ENCODE results near the gene LGMN.

DNA sequence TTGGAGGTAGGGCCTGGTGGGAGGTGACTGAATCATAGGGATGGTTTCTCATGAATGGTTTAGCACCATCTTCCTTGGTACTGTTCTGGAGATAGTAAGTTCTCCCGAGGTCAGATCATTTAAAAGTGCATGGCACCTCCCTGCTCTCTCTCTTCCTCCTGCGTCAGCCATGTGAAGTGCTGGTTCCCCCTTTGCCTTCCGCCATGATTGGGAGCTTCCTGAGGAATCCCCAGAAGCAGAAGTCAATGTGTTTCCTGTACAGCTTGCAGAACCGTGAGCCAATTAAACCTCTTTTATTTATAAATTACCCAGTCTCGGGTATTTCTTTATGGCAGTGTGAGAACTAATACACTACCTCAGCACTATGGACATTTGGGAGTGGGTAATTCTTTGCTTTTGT is 4.8 kb upstream of the LGMN start:
- no peak for TF ChIP-seq KDM4B (CRISPR knock-in tag; IDR thresholded peaks at IDR 0.05)
- no peak for TF ChIP-seq RXRB (CRISPR knock-in tag; IDR thresholded peaks at IDR 0.05; ENCODE audit: borderline replicate concordance)
- TF ChIP-seq SMC3 (IDR thresholded peaks at IDR 0.05; ENCODE audit: low read length) = no peak
- TF ChIP-seq, protein P1, sequence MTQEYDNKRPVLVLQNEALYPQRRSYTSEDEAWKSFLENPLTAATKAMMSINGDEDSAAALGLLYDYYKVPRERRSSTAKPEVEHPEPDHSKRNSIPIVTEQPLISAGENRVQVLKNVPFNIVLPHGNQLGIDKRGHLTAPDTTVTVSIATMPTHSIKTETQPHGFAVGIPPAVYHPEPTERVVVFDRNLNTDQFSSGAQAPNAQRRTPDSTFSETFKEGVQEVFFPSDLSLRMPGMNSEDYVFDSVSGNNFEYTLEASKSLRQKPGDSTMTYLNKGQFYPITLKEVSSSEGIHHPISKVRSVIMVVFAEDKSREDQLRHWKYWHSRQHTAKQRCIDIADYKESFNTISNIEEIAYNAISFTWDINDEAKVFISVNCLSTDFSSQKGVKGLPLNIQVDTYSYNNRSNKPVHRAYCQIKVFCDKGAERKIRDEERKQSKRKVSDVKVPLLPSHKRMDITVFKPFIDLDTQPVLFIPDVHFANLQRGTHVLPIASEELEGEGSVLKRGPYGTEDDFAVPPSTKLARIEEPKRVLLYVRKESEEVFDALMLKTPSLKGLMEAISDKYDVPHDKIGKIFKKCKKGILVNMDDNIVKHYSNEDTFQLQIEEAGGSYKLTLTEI (CRISPR knock-in tag; conservative IDR thresholded peaks at IDR 0.05) = no peak
- TF ChIP-seq ZNF292 (CRISPR knock-in tag; IDR thresholded peaks at IDR 0.05; ENCODE audit: borderline replicate concordance, low read depth) = no peak
- no peak for TF ChIP-seq ZSCAN29 (CRISPR knock-in tag; conservative IDR thresholded peaks at IDR 0.05)
- no peak for TF ChIP-seq CTCF (CRISPR knock-in tag; IDR thresholded peaks at IDR 0.05)
- TF ChIP-seq, protein P2, sequence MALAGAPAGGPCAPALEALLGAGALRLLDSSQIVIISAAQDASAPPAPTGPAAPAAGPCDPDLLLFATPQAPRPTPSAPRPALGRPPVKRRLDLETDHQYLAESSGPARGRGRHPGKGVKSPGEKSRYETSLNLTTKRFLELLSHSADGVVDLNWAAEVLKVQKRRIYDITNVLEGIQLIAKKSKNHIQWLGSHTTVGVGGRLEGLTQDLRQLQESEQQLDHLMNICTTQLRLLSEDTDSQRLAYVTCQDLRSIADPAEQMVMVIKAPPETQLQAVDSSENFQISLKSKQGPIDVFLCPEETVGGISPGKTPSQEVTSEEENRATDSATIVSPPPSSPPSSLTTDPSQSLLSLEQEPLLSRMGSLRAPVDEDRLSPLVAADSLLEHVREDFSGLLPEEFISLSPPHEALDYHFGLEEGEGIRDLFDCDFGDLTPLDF (CRISPR knock-in tag; IDR thresholded peaks at IDR 0.05) = no peak
- TF ChIP-seq, protein P3, sequence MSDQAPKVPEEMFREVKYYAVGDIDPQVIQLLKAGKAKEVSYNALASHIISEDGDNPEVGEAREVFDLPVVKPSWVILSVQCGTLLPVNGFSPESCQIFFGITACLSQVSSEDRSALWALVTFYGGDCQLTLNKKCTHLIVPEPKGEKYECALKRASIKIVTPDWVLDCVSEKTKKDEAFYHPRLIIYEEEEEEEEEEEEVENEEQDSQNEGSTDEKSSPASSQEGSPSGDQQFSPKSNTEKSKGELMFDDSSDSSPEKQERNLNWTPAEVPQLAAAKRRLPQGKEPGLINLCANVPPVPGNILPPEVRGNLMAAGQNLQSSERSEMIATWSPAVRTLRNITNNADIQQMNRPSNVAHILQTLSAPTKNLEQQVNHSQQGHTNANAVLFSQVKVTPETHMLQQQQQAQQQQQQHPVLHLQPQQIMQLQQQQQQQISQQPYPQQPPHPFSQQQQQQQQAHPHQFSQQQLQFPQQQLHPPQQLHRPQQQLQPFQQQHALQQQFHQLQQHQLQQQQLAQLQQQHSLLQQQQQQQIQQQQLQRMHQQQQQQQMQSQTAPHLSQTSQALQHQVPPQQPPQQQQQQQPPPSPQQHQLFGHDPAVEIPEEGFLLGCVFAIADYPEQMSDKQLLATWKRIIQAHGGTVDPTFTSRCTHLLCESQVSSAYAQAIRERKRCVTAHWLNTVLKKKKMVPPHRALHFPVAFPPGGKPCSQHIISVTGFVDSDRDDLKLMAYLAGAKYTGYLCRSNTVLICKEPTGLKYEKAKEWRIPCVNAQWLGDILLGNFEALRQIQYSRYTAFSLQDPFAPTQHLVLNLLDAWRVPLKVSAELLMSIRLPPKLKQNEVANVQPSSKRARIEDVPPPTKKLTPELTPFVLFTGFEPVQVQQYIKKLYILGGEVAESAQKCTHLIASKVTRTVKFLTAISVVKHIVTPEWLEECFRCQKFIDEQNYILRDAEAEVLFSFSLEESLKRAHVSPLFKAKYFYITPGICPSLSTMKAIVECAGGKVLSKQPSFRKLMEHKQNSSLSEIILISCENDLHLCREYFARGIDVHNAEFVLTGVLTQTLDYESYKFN (CRISPR knock-in tag; conservative IDR thresholded peaks at IDR 0.05) = no peak
- no peak for TF ChIP-seq MXI1 (IDR thresholded peaks at IDR 0.05; ENCODE audit: borderline replicate concordance, low read depth, low read length)
